HG02571 (cell line): ENCODE results near the gene COMP.
"Not testable (repeated sequence)": the region's sequence is repeated elsewhere in the genome, so short reads cannot be mapped to it uniquely, and the experiment has no call there.

Source experiments
- ATAC-seq: cut with Tn5 transposase; IDR thresholded peaks from one replicate; pipeline ENCODE4 v1.9.1; 2021; ENCODE audit warnings: mild to moderate bottlenecking, moderate library complexity; ENCODE audit not compliant: unreplicated experiment

The COMP gene

DNA sequence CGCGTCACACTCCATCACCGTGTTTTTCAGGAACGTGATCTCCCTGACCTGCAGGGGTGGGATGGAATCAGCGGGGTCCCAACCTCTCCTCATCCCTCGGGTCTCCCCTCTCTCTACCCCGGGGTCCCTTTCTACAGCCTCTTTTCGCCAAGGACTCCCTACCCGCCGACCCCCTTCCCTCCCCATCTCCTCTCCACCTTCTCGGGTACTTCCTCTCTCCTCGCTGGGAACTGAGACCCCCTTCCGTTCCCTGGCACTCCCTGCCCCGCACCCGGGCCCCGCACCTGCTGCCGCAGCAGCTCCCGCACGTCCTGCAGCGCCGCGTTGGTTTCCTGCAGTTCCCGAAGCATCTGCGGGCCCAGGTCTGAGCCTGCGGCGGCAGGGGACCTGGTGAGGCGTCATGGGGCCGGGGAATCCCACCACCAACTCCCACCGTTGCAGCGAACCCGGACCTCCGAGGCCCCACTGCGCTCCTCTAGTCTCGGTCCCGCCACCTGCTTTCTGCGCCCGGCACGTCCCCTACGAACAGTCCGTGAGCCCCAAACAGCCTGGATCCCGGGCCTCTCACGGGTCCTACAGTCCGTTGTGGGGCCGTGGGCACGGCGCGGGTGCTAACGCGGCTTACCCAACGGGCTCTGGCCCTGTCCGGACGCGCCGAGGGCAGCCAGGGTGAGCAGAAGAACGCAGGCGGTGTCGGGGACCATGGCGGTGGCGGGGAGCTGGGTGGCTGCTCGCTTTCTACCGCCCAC, at the start of gene COMP:
Gene COMP (minus strand): TSS at position 740 of the 749 bp plus-strand sequence. CDS start 36 bp downstream, at position 704.
- ATAC-seq, result no peak

DNA sequence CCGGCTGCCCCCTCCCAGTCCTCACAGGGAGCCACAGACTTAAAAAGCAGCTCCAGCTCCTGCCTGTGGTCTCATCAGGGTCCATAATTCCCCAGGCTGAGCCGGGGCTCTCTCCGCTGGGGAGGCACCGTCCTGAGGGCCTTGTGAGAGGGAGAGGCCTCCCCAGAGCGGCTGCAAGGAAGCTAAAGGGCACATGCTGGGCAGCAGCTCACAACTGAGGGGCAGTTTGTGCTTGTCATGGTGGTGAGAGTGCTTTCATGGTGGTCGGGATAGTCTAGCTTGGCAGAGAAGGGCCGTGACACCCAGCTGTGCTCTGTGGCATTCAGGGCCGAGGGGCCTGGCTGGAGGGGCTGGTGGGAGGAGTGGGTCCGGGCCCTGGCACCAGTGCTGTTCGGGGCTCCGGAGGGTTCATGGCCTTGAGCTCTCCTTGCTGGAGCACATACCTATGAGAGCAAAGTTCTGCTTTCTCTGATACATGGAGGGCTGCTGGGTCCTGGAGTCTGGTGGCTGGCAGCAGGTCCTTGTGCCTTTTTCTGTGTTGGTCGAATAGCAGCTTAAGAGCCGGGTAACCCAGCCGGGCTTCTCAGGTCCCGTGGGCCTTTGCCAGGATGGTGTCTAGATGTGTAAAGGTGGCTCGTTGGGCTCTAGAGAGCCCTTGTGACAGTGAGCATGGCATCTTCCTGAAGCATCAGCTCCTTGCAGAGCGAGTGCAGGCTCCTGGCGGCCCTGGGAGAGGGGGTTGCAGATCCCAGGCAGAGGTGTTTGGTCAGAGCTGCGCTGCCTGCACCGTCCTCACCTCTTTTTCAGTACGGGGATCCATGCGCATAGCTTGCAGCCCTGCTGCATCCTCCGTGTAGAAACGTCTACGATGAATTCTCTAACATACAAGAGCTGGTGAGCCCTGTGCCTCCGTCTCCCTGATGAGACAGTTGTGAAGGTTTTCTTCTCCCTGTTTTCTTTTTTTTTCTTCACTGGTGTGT, 49.5 kb upstream of the COMP start:
- no peak for ATAC-seq

DNA sequence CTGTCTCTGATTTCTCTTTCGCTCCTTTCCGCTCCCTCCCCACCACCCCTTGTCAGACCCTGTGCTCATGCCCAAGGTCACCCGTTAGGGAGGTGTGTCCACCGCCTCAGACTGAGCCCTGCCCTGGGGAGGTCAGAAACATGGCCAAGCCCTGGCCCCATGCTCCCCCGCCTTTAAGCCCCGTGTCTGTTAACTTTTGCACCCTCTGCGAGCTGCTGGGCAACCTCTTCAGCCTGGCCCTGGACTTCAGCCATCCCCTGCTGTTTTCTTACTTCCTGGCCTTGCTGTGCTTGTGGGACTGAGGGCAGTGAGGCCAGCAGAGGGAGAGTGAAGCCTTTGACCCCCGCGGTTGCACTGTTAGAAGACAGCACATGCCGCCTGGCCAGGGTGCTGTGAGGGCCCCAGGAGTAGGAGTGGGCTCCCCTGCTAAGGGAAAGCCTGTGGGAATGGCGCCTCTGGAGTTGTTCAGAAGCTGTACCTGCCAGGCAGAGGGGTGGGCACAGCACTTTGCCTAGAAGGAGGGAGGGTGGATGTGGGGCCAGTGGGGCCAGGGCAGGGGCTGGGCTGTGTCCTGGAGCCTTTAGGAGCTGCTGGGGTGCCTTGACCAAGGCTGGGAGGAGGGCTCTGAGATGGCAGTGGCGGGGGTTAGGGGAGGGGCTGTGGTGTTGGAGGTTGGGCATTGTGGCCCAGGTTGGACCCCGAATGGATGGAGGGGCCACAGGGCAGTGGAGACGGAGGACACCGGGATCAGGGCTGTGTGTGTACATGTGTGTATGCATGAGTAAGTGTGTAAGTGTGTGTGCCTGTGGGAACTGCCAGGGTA, 48.6 kb upstream of the COMP start:
- no peak for ATAC-seq

DNA sequence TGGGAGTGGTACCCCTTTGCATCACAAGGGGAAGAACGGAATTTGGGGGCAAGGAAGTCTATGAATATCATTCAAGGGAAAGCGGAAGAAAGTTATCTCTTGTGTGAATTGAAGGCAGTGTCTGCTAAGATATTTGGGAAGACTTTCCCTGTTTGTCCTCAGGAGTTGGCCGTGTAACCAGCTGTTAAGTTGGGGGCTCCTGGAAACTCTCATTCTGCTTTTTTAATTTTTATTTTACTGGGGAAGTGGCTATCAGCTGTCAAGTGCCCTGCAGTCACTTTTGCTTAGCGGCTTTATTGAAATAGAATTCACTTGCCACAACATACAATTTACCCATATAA, 43.5 kb upstream of the COMP start:
- no peak for ATAC-seq

DNA sequence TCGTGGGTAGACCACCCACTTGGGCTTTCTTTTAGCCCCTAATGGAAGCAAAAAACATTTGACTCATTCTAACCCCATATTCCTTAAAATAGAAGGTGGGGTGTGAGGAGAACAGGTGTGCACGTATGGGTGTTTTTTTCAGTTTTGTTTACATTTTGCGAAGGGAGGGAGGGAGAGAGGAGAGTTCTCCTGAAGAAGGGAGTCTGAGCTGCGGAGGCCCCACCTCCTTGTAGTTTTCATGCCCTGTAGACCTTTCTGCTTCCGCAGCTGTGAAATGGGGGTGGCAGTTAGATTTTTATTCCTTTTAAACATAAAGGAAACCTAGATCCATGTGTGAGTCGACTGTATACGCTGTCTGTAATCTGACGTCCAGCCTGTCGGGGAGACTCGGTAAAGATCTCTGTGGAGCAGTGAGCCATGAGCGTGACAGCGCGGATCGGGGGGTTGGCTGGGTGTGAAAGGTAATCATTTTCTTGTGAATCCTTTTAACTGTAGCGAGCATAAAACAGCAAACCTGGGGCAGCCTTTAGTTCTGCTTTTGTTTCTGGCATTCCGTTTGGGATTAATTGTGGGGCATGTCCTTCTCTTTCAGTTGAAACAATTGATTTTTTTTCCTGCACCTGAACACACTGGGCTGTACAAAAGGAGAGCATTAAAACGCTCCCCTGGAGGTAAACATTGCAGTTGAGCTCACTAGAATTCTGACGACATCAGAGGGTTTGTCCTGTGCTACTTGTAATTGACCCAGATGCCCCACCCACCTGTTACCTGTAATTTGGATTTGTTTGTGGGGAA, 42.9 kb upstream of the COMP start:
- ATAC-seq, result no peak

DNA sequence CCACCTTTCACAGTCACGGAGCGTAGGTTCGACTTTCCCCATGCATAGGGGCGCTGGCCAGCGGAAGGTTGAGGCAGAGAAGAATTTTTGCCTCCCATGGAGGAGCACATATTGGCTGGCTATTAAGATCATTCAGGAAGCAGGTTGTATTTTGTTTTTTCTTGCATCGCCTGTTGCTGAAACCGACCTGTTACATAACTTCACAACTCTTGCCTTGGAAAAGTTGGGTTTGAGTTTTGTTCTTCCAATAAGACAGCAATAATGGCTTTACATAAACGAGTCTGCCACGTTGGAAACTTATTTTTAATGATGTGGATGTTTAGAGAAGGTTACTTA, 42.0 kb upstream of the COMP start:
- no peak for ATAC-seq

DNA sequence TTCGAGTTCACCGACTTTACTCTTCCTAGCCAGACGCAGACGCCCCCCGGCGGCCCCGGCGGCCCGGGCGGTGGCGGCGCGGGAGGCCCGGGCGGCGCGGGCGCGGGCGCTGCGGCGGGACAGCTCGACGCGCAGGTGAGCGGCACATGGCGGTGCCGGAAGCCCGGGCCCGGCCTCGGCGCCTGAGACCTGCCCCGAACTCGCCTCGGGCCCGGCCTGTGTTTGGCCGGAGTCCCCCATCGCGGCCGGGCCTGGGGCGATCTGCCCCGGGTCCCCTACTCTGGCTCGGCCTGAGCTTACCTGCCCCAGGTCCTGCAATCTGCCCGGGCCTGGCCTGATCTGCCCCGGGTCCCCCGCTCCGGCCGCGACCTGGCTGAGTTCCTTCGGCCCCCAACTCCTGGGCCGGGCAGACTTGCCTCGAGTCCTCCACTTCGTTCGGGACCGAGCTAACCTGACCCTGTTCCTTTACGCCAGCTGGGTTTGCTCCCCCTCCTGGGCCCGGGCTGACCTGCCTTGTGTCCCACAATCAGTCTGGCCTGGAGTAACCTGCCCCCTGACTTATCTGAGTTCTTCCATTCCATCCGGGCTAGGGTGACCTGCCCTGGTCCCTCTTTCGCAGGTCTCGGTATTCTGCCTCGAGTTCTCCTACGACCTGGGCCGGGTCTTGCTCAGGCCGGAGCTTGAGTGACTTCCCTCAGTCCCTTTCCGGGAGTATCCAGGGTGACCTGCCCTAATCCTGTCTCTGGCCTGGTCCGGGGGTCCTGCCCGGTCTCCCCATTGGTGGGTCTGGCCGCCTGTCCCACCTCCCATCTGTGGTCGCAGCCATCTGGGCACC, 41.4 kb upstream of the COMP start:
- ATAC-seq, result peak; percentile 23

DNA sequence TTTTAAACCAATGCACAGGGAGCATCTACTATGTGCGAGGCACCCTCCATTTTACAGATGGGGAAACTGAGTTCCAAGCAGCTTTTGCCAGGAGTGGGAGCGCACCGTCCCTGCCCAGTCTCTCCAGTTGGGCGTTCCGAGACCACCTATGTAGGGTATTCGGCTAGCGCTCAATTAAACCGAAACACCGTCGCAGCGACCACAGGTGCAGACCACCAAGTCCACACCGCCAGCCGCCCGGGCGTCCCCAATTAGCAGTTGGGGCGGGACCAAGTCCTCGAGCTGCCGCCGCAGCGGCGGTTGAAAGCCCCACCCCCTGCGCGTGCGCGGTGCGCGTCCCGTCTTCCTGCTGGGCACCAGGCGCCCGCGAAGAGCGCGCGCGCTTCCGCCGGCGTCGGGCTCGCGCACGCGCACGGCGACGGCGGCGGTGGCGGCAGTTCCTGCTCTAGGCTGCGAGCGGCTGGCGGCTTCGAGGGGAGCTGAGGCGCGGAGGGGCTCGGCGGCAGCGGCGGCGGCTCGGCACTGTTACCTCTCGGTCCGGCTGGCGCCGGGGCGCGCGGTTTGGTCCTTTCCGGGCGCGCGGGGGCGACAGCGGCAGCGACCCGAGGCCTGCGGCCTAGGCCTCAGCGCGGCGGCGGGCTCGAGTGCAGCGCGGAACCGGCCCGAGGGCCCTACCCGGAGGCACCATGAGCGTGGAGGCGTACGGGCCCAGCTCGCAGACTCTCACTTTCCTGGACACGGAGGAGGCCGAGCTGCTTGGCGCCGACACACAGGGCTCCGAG, 40.6 kb upstream of the COMP start, which contains the start of gene UPF1:
Gene UPF1 (plus strand): TSS at position 436 of the 782 bp plus-strand sequence. CDS start 251 bp downstream, at position 687.
- peak; percentile 62 for ATAC-seq

DNA sequence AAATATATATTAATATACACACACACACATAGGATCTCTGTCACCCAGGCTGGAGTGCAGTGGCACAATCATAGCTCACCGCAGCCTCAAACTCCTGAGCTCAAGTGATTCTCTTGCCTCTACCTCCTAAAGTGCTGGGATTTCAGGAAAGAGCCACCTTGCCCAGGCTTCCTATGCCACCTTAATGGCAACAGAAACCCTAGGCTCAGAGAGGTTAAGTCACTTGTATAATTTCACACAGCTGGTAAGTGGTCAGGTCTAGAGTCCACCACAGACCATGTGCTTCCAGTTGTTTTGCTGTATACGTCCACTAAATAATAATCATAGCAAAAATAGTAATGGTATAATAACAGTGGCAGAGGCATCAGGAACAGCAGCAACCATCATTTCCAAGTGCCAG, 39.4 kb upstream of the COMP start:
- no peak for ATAC-seq

DNA sequence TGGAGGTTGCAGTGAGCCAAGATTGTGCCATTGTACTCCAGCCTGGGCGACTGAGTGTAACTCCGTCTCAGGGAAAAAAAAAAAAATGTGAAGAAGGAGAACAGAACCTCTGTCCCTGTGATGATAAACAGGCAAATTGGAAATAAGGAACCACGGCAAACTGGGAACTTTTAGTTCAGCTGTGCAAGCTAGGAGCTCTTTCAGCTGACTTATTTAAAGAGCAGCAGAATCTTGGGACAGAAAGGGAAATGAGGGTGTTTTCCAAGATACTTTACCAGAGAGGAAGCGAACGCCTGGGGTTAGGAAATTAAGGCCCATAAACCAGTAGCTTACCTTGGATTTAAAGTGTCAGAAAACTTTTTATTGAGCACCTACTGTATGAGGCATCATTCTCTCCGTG, 37.7 kb upstream of the COMP start:
- ATAC-seq, result no peak

DNA sequence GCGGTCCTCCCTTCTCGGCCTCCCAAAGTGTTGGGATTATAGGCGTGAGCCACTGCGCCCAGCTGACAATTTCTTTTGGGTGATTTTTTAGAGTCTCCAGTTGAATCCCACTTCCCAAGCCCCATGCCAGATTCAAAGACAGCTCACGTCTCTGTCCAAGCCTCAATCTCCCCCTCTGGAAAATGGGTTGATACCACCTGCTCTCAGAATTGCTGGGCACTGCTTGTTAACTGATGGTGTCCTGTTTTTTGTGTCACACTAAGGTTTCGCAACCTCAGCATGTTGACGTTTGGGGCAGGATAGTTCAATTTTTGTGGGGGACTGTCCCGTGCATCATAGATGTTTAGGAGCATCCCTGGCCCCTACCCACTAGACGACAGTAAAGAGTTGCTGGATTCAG, 26.5 kb upstream of the COMP start:
- no peak for ATAC-seq

DNA sequence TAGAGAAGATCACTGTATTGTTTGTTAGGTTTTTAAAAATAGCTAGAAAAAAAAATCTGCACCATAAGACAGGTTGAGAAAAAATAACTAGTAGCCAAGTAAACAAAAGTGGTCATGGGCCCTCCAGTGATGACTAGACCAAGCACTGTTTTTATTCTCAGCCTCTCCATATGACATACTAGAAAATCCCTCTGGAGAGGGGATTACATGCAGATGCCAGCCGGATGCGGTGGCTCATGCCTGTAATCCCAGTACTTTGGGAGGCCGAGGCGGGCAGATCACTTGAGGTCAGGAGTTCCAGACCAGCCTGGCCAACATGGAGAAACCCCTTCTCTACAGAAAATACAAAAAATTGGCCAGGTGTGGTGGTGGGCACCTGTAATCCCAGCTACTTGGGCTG, 25.5 kb upstream of the COMP start:
- ATAC-seq, result not testable (repeated sequence)

DNA sequence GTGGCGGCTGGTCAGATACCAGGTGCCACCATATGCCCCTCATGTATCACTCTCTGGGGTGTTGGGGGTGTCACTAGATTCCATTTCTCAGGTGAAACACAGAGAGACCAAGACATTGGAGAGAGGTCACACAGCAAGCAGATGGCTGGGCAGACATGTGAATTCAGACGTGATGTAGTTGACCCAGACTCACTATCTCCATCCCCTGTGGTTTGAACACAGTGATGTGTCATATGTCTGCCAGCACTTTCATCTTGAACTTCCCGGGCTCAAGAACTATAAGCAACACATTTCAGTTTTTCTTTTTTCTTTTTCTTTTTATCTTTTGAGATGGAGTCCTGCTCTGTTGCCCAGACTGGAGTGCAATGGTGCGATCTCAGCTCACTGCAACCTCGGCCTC, 24.6 kb upstream of the COMP start:
- ATAC-seq, result no peak

DNA sequence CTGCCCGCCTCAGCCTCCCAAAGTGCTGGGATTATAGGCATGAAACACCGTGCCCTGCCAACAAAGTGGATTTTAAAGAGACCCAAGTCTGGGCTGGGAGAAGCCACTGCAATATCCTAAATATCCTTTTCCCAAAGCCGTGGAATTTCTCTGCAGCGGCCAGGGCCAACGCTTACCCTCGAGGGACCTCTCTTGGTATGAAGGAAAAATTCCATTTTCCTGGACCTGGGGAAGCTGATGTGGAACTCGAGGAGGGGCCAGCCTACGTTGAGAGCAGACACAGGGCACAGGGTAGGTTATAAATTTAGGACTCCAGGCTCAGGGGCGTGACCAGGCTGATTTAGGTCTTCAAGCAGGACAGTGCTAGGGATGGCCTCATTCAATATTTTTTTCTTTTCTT, 23.0 kb upstream of the COMP start:
- no peak for ATAC-seq

DNA sequence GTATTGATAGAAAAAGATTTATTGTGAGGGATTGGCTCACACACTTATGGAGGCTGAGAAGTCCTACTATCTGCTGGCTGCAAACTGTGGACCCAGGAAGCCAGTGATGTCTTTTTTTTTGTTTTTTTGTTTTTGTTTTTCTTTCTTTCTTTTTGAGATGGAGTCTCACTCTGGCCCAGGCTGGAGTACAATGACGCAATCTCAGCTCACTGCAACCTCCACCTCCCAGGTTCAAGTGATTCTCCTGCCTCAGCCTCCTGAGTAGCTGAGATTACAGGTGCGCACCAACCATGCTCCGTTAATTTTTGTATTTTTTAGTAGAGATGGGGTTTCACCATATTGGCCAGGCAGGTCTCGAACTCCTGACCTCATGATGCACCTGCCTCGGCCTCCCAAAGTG, 20.5 kb upstream of the COMP start:
- ATAC-seq, result not testable (repeated sequence)

DNA sequence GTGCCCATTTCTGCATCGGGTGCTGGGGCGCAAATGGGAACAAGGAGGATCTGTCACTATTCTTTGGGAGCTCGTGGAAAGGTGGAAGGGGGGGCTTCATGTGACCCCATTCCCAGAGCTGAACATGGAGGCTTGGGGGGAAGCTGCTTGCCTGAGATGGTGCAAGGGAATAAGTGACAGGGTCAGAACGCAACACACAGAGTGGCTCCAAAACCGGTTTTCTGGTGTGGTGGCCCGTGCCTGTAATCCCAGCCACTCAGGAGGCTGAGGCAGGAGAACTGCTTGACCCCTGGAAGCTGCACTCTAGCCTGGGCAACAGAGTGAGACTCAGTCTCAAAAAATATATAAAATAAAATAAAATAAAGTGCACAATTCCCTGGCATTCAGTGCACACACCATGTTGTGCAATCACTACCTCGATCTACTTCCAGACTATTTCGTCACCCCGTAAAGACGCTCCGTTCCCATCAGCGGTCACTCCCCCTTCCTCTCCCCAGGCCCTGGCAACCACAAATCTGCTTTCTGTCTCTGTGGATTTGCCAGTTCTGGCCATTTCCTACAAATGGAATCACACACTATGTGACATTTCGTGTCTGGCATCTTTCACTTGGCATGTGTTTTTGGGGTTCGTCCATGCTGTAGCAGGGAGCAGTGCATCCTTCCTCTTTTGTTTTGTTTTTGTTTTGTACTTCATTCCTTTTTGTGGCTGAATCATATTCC, 18.2 kb upstream of the COMP start:
- no peak for ATAC-seq

DNA sequence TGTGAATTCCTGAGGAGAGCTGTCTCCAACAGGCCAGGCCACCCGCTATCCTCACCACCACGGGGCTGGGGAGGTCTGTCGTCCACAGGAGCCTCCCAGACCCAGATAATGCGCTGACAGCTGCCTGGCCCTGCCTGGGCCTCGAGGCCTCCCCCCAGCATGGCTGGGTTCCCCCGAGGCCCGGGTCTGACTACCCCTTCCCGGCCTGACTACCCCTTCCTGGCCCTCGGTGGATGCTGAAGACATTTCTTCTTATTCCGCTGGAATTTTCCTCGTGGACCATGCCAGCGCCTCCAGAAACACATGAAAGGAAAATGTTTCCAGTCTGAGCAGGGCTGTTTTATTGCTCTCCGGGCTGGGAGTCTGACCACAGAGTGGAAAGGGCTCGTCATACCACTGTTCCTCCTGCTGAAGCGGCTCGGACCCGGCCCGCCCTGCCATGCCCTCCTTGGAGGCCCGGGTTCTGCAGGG, 16.8 kb upstream of the COMP start:
- no peak for ATAC-seq

DNA sequence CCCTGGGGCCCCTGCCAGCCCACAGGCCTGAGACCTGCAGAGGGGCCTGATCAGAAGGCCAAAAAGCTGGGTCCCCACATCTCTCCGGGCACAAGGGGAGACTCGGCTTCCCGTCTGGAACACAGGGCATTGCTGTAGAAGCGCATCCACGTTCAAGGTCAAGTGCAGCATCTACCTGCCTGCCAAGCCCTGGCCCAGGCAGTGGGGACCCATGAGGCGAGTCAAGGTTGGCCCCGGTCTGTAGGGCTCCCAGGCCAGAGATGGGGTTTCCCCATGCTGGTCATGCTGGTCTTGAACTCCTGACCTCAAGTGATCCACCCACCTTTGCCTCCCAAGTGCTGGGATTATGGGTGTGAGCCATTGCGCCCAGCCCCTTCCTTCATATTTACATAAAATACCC, 13.5 kb upstream of the COMP start:
- no peak for ATAC-seq
